GM06990 (cell line): ENCODE data around the gene PSMA7.

ENCODE experiments used
- DNase-seq: peaks from one replicate; pipeline ENCODE4 v3.0.0-alpha.2; 2011; ENCODE audit not compliant: insufficient read length; ENCODE audit errors: extremely low read depth
- H3K27me3 ChIP-seq: replicated peaks from 2 replicates; pipeline ENCODE4 v1.6.0; 2011; ENCODE audit warnings: low read length; ENCODE audit not compliant: control insufficient read depth, insufficient read depth
- H3K36me3 ChIP-seq: 2 replicates; pipeline ENCODE4 v1.5.1; 2011; ENCODE audit warnings: low read length; ENCODE audit not compliant: control insufficient read depth, insufficient read depth
- H3K4me3 ChIP-seq: replicated peaks from 2 replicates; pipeline ENCODE4 v1.5.1; 2011; ENCODE audit warnings: low read depth, mild to moderate bottlenecking, control low read depth, low read length
- CTCF ChIP-seq: IDR thresholded peaks from 2 replicates; pipeline ENCODE4 v1.5.1; 2011; ENCODE audit warnings: low read length, control low read depth, mild to moderate bottlenecking, inconsistent platforms; ENCODE audit not compliant: insufficient read depth, poor library complexity, severe bottlenecking

The PSMA7 gene

GRCh38 chr20:62186887-62187866 lies 44.0 kb upstream of the PSMA7 start:
- Histone ChIP-seq H3K36me3 (peaks cover 3% of the 10 kb centered on the region), H3K27me3 (no peaks in the 10 kb centered on the region), H3K4me3 (no peak overlapping the region)
- no peak for DNase-seq
- TF ChIP-seq CTCF = no peak

- Histone ChIP-seq H3K36me3 (peaks cover 3% of the 10 kb centered on the region), H3K27me3 (no peaks in the 10 kb centered on the region), H3K4me3 (no peak overlapping the region)
- DNase-seq = no peak
- no peak for TF ChIP-seq CTCF
Measured at GRCh38 chr20:62186096-62186426, 42.9 kb upstream of the PSMA7 start.

GRCh38 chr20:62183426-62184142 lies 40.4 kb upstream of the PSMA7 start:
- H3K36me3 ChIP-seq = no peaks in the 10 kb centered on the region; the same call in none of the 2 replicates
- no peak for DNase-seq

GRCh38 chr20:62182469-62183425 lies 39.6 kb upstream of the PSMA7 start, which contains the start of gene MTG2:
Gene MTG2 (plus strand): TSS chr20:62183028. CDS start chr20:62193421, 10,393 bp downstream.
- H3K4me3 ChIP-seq = peak within 1 kb of the TSS; percentile 82
- H3K27me3 ChIP-seq = no peaks in the 10 kb centered on the region
- H3K36me3 ChIP-seq = no peaks in the 10 kb centered on the region; the same call in none of the 2 replicates
- DNase-seq = peak; percentile 93
- TF ChIP-seq CTCF = no peak

More at GRCh38 chr20:62183426-62184142, 40.4 kb upstream of the PSMA7 start:
- Histone ChIP-seq H3K4me3 (peak overlapping the region; percentile 82), H3K27me3 (no peaks in the 10 kb centered on the region)
- no peak for TF ChIP-seq CTCF

- Histone ChIP-seq H3K27me3 (no peaks in the 10 kb centered on the region), H3K4me3 (peak overlapping the region; percentile 82), H3K36me3 (peaks cover 3% of the 10 kb centered on the region)
- no peak for DNase-seq
- TF ChIP-seq CTCF = no peak
Measured at GRCh38 chr20:62181808-62182207, 38.6 kb upstream of the PSMA7 start.
